Fibroblast of skin of abdomen (primary cell): ENCODE results near the gene C13orf46.

Source experiments
- DNase-seq: peaks from one replicate; pipeline ENCODE4 v3.0.0-alpha.2; 2013

C13orf46 gene

DNA sequence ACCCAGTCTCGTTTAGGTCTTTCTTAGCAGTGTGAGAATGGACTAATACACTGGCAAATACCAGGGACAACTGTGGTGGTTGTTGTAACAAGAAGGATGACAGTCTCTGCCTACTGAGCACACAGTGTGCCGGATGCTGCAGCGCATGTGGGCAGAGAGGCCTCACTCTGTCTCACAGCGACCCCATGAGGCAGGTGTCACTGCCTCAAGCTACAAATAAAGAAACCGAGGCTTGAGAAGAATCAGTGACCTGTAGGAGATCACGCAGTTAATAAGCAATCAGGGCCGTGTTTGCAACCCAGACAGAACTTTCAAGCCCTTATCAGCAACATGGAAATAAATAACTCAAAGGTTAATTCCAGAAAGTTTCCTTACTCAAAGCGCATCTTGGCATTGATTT lies 69.5 kb downstream of the C13orf46 start:
- DNase-seq = no peak

DNA sequence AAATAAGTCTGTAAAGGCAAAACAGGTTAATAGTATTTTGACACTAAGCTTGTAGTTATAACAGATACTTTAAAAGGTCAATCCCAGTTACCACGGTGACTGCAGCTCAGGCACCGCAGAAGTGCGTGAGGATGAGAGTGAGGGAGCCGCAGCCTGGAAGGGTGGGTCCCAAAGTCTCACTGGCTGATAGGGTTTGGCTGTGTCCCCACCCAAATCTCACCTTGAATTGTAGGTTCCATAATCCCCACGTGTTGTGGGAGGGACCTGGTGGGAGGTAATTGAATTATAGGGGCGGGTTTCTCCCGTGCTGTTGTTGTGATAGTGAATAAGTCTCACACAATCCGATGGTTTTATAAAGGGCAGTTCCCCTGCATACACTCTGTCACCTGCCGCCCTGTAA lies 70.0 kb downstream of the C13orf46 start:
- no peak for DNase-seq
